GM21360 (cell line): Measurements from ENCODE around the gene HSPA6.
"Not testable (repeated sequence)": the region's sequence is repeated elsewhere in the genome, so short reads cannot be mapped to it uniquely, and the experiment has no call there.

ENCODE experiments used
- ATAC-seq: cut with Tn5 transposase; IDR thresholded peaks from one replicate; pipeline ENCODE4 v1.9.1; 2021; ENCODE audit warnings: mild to moderate bottlenecking, moderate library complexity; ENCODE audit not compliant: unreplicated experiment

Gene HSPA6

GRCh38 chr1:161531986-161532643 lies 7.8 kb downstream of the HSPA6 start:
- no peak for ATAC-seq

- ATAC-seq, result not testable (repeated sequence)
Observed at GRCh38 chr1:161532644-161533567, 8.6 kb downstream of the HSPA6 start.

GRCh38 chr1:161537068-161537669 lies 12.8 kb downstream of the HSPA6 start:
- not testable (repeated sequence) for ATAC-seq

DNA sequence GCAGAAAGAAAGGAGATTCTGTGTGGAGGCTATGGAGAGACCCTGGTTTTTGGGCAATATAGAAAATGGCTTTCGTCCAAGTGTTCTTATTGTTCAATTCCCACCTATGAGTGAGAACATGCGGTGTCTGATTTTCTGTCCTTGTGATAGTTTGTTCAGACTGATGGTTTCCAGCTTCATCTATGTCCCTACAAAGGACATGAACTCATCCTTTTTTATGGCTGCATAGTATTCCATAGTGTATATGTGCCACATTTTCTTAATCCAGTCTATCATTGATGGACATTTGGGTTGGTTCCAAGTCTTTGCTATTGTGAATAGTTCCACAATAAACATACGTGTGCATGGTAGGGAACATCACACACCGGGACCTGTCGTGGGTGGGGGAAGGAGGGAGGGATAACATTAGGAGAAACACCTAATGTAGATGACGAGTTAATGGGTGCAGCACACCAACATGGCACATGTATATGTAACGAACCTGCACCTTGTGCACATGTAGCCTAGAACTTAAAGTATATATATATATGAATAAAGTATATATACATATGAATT lies 14.7 kb downstream of the HSPA6 start:
- not testable (repeated sequence) for ATAC-seq

DNA sequence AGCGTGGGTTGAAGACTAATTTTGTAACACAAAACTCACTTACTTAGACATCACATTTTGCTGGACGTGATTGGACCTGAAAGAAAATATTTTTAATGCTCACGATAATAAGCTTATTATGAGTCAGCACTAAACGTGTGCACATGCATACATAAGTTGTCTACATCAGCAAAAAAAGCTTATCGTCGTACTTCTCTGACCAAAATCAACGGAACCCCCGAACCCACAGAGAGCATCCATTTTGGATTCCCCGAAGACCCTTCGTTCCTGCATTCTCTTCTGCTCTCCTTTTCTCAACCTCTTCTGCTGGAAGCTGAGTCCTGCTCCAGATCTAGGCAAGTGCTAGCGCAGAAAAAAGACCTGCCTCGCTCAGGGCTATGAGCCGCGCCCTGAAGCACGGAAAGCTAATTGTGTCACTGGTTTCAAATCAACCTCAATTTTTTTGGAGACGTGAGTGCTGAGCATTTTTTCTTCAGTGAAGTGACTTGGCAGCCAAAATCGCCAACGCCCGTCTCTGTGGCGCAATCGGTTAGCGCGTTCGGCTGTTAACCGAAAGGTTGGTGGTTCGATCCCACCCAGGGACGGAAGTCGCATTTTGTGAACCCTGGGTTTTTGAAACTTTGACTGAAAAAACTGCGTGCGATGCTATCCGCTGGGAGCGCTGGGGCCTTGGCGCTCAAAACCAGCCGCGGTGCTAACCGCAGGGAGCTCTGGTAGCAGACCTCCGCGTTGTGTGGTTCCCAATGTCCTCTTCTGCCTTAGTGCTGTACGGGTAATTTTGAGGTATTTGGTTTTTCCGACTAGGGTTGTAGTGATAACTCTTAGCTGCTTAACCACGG lies 15.6 kb downstream of the HSPA6 start:
- peak; percentile 60 for ATAC-seq

DNA sequence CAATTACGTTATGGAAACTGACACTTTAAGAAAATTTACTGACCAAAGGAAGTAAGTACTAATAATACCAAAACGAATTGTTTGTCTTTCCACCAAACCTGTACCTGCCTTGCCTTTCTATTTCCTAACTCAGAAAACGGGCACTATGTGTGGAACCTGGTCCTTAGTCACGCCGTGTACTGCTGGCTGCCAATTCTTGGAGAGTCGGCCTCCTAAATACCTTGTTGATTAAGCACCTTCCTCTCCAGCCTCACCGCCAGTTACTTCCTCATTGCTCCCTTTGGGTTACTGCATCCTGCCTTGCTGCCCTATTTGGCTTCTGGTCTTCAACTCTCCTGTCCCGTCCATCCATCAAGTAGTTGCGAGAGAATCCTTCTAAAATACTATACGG lies 16.2 kb downstream of the HSPA6 start:
- peak; percentile 14 for ATAC-seq

- peak; percentile 56 for ATAC-seq
Observed at GRCh38 chr1:161542091-161542559, 17.8 kb downstream of the HSPA6 start.

GRCh38 chr1:161543125-161543524 lies 18.8 kb downstream of the HSPA6 start:
- ATAC-seq, result not testable (repeated sequence)

GRCh38 chr1:161545005-161545731 lies 20.8 kb downstream of the HSPA6 start:
- ATAC-seq, result not testable (repeated sequence)

GRCh38 chr1:161547995-161548741 lies 23.8 kb downstream of the HSPA6 start:
- not testable (repeated sequence) for ATAC-seq

DNA sequence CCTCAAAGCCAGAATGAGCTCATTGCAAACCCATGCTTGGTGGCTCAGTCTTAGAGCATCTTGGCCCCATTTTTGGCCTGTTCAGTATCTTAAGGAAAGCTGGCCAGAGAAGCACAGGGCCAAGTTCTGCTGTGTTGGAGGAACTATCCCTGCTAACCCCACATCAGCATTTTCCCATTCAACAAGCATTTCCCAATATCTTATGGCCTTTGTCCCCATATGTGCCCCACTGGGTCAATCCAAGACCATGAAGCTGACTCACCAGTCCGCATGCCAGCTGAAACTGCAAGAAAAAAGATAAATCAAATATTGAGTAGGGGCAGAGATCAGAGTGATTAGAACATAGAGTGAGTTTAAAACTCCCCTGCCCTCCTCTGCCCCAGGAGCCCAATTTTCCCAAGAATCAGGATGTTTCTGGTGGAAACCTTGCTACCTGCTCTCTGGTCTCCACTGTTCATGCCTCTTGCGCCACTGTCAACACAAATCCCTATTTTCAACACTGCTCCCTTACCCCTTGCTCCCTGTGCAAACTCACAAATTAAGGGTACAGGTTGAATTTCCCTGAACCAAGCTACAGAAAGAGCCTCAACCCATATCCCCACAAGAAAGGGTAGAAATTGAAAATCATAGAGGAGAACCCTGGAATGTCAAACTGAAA lies 24.5 kb downstream of the HSPA6 start:
- ATAC-seq, result not testable (repeated sequence)

- ATAC-seq, result no peak
Observed at GRCh38 chr1:161549652-161550051, 25.3 kb downstream of the HSPA6 start, which contains the start of gene FCGR3A. Gene FCGR3A, minus strand, starts transcription at chr1:161549818. Its CDS starts 82 bp downstream, at chr1:161549736.

- not testable (repeated sequence) for ATAC-seq
Observed at GRCh38 chr1:161550942-161551341, 26.6 kb downstream of the HSPA6 start.

DNA sequence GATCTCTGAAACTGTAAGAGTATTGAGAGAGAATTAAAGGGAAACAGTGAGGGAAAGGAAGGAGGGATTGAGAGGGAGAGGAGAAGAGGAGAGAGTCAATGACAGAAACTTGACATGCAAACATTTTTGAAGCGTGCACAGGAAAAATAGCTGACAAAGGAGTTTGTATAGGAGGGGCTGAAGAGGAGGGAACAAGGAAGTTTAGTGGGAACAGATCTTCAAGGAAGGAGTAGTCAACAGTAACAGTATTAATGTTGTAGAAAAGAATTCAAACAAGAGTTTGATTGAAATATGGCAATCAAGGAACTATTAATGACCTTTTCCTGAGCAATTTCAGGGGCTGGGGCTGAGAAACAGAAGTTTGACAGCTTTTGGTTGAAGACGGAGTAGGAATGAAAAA lies 29.3 kb downstream of the HSPA6 start:
- ATAC-seq, result not testable (repeated sequence)

DNA sequence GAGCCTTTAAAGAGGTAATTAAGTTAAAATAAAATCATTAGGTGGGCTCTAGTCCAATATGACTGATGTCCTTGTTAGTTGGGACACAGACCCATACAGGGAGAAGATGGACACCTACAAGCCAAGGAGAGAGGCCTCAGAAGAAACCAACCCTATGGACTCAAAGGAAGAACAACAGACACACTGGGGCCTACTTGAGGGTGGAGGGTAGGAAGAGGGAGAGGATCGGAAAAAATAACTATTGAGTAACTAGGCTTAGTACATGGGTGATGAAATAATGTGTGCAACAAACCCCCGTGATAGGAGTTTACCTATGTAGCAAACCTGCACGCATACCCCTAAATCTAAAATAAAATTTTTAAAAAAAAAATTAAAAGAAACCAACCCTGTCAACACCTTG lies 30.0 kb downstream of the HSPA6 start:
- not testable (repeated sequence) for ATAC-seq

- not testable (repeated sequence) for ATAC-seq
Observed at GRCh38 chr1:161554815-161555417, 30.6 kb downstream of the HSPA6 start.

GRCh38 chr1:161556143-161556542 lies 31.8 kb downstream of the HSPA6 start:
- ATAC-seq, result not testable (repeated sequence)

GRCh38 chr1:161556990-161557389 lies 32.6 kb downstream of the HSPA6 start:
- ATAC-seq, result not testable (repeated sequence)
